H1 (cell line): ENCODE data around the gene CTBP2. TPM values are rescaled to one million over a fixed set of nuclear protein-coding genes. Genes with fewer than 3 reads are reported as not detected.

Experiments used
- CTCF ChIA-PET: fragments of 300-600 bp; sonication (Branson Sonifier 250); formaldehyde crosslinking; loops from one replicate; lab custom pipeline; 2021; ENCODE audit not compliant: partially characterized antibody; lab: Charles Lee
- POLR2A ChIA-PET: fragments of 300-600 bp; sonication (Branson Sonifier 250); formaldehyde crosslinking; loops from one replicate; lab custom pipeline; 2021; ENCODE audit warnings: inconsistent platforms; ENCODE audit not compliant: partially characterized antibody; lab: Charles Lee
- DNase-seq, 2 experiments: peaks; one replicate each; pipeline versions ENCODE4 v3.0.0 to v3.0.0-alpha.2; 2010 to 2022; ENCODE audit warnings: low spot score in 2 of 2, low read depth in 1 of 2, mixed read lengths in 1 of 2
- FAIRE-seq: peaks from 2 replicates; lab custom pipeline; 2011; peaks lifted over from hg19 to GRCh38; lab: Jason Lieb, UNC
- H2AFZ ChIP-seq: 2 replicates; pipeline ENCODE4 v1.8.1; 2012; ENCODE audit warnings: low read length, inconsistent platforms
- H2AK5ac ChIP-seq: 2 replicates; pipeline ENCODE4 v1.6.1; 2013; ENCODE audit warnings: low read depth, low read length
- H2BK120ac ChIP-seq: replicated peaks from 2 replicates; pipeline ENCODE3; 2013; ENCODE audit warnings: low read depth, low read length, inconsistent platforms
- H2BK12ac ChIP-seq: 2 replicates; pipeline ENCODE4 v1.6.1; 2013; ENCODE audit warnings: low read depth, low read length
- H2BK15ac ChIP-seq: 2 replicates; pipeline ENCODE4 v1.6.1; 2013; ENCODE audit warnings: low read length
- H2BK20ac ChIP-seq: 2 replicates; pipeline ENCODE4 v1.6.1; 2013; ENCODE audit warnings: low read length
- H2BK5ac ChIP-seq: 2 replicates; pipeline ENCODE4 v1.6.1; 2013; ENCODE audit warnings: low read depth, low read length
- H3K14ac ChIP-seq: 2 replicates; pipeline ENCODE4 v1.6.1; 2013; ENCODE audit warnings: inconsistent platforms; ENCODE audit not compliant: insufficient read length
- H3K18ac ChIP-seq: 2 replicates; pipeline ENCODE4 v1.6.1; 2013; ENCODE audit warnings: low read length; ENCODE audit errors: extremely low read depth
- H3K23ac ChIP-seq: 2 replicates; pipeline ENCODE4 v1.6.1; 2013; ENCODE audit warnings: inconsistent platforms; ENCODE audit not compliant: insufficient read length
- H3K23me2 ChIP-seq: 2 replicates; pipeline ENCODE4 v1.6.1; 2013; ENCODE audit warnings: low read depth, low read length
- H3K27ac ChIP-seq: 2 replicates; pipeline ENCODE4 v1.6.1; 2011; ENCODE audit warnings: low read depth, low read length, inconsistent platforms
- H3K27me3 ChIP-seq, 4 experiments: replicated peaks in 1 of 4; 1 replicate in 1 of 4; 2 replicates in 3 of 4; pipeline versions ENCODE4 v1.6.1 to v1.8.1; 2011 to 2013; ENCODE audit warnings: low read length in 3 of 4, mild to moderate bottlenecking in 3 of 4, inconsistent platforms in 2 of 4, mixed read lengths in 2 of 4, moderate library complexity in 1 of 4; ENCODE audit not compliant: control insufficient read depth in 3 of 4, insufficient read depth in 3 of 4; ENCODE audit errors: extremely low read depth in 1 of 4
- H3K36me3 ChIP-seq, 4 experiments: 2 replicates each; pipeline versions ENCODE4 v1.6.1 to v1.8.1; 2011 to 2013; ENCODE audit warnings: mild to moderate bottlenecking in 4 of 4, low read length in 3 of 4, moderate library complexity in 2 of 4, control low read depth in 1 of 4, inconsistent platforms in 1 of 4; ENCODE audit not compliant: insufficient read depth in 4 of 4, control insufficient read depth in 2 of 4
- H3K4ac ChIP-seq: replicated peaks from 2 replicates; pipeline ENCODE3; 2013; ENCODE audit warnings: low read length, low read depth, mixed read lengths, inconsistent platforms; ENCODE audit not compliant: insufficient read length
- H3K4me1 ChIP-seq, 4 experiments: replicated peaks in 1 of 4; 1 replicate in 1 of 4; 2 replicates in 3 of 4; pipeline versions ENCODE4 v1.6.1 to v1.8.1; 2011 to 2013; ENCODE audit warnings: low read length in 3 of 4, inconsistent platforms in 2 of 4, mixed read lengths in 1 of 4; ENCODE audit not compliant: insufficient read depth in 4 of 4, control insufficient read depth in 3 of 4
- H3K4me2 ChIP-seq, 2 experiments: 2 replicates each; pipeline versions ENCODE4 v1.6.1 to v1.8.1; 2011 to 2013; ENCODE audit warnings: low read depth in 2 of 2, low read length in 2 of 2, control low read depth in 1 of 2, inconsistent platforms in 1 of 2, mild to moderate bottlenecking in 1 of 2; ENCODE audit not compliant: insufficient read depth in 1 of 2
- H3K4me3 ChIP-seq, 4 experiments: fragments of 200-600, 300-600 bp in 1 of 4; sonication (generic), shearing (Covaris generic), sonication (Bioruptor Twin) in 1 of 4; 2 replicates each; pipeline versions ENCODE4 v1.5.1 to v1.8.1; 2011 to 2016; ENCODE audit warnings: low read length in 4 of 4, low read depth in 3 of 4, control low read depth in 2 of 4, inconsistent platforms in 2 of 4, mild to moderate bottlenecking in 2 of 4, mixed read lengths in 1 of 4, moderate library complexity in 1 of 4; ENCODE audit not compliant: insufficient read depth in 2 of 4; ENCODE audit errors: extremely low read depth in 1 of 4
- H3K56ac ChIP-seq: replicated peaks from 2 replicates; pipeline ENCODE3; 2013; ENCODE audit warnings: low read depth, mild to moderate bottlenecking, mixed read lengths, low read length, inconsistent platforms; ENCODE audit not compliant: insufficient read length
- H3K79me1 ChIP-seq: 2 replicates; pipeline ENCODE4 v1.6.1; 2013; ENCODE audit warnings: low read depth, low read length, control low read depth
- H3K79me2 ChIP-seq, 2 experiments: 2 replicates each; pipeline versions ENCODE4 v1.6.1 to v1.8.1; 2012 to 2013; ENCODE audit warnings: low read length in 2 of 2, mild to moderate bottlenecking in 2 of 2, inconsistent platforms in 1 of 2; ENCODE audit not compliant: insufficient read depth in 2 of 2, control insufficient read depth in 1 of 2
- H3K9ac ChIP-seq, 4 experiments: replicated peaks in 1 of 4; 1 replicate in 1 of 4; 2 replicates in 3 of 4; pipeline versions ENCODE4 v1.6.1 to v1.8.1; 2011 to 2013; ENCODE audit warnings: low read depth in 3 of 4, low read length in 3 of 4, control low read depth in 2 of 4, mild to moderate bottlenecking in 2 of 4, moderate library complexity in 2 of 4, inconsistent platforms in 1 of 4; ENCODE audit errors: extremely low read depth in 1 of 4
- H3K9me3 ChIP-seq, 2 experiments: 2 replicates each; pipeline versions ENCODE4 v1.6.1 to v1.8.1; 2012 to 2013; ENCODE audit warnings: mild to moderate bottlenecking in 2 of 2, moderate library complexity in 2 of 2, control low read depth in 1 of 2, inconsistent platforms in 1 of 2, low read depth in 1 of 2, low read length in 1 of 2, mixed read lengths in 1 of 2; ENCODE audit not compliant: insufficient read depth in 2 of 2
- H4K20me1 ChIP-seq, 2 experiments: replicated peaks in 1 of 2; 2 replicates each; pipeline versions ENCODE3 to v1.8.1; 2011 to 2013; ENCODE audit warnings: inconsistent platforms in 2 of 2, low read length in 2 of 2, mild to moderate bottlenecking in 1 of 2; ENCODE audit not compliant: insufficient read depth in 2 of 2, control insufficient read depth in 1 of 2
- H4K5ac ChIP-seq: 2 replicates; pipeline ENCODE4 v1.6.1; 2013; ENCODE audit warnings: low read length, low read depth, mixed read lengths, inconsistent platforms; ENCODE audit not compliant: insufficient read length
- H4K8ac ChIP-seq: 2 replicates; pipeline ENCODE4 v1.8.0; 2013; ENCODE audit warnings: mild to moderate bottlenecking, moderate library complexity, low read length, inconsistent platforms; ENCODE audit not compliant: insufficient read depth; ENCODE audit errors: extremely low read depth
- H4K91ac ChIP-seq: replicated peaks from 2 replicates; pipeline ENCODE3; 2013; ENCODE audit warnings: low read length, mixed read lengths, inconsistent platforms; ENCODE audit not compliant: insufficient read length
- CHD1 ChIP-seq: IDR thresholded peaks from 2 replicates; pipeline ENCODE4 v1.6.1; 2012; ENCODE audit warnings: low read depth, low read length, improper control_type of control experiment
- CHD2 ChIP-seq: IDR thresholded peaks from 2 replicates; pipeline ENCODE4 v1.6.1; 2012; ENCODE audit warnings: low read length, improper control_type of control experiment
- WGBS, 2 experiments: shearing (Covaris generic) in 1 of 2; methylation state at CpG; one replicate each; pipeline versions ENCODE4 v1.1.6 to v1.1.7; 2013 to 2015; ENCODE audit warnings: low lambda C conversion rate in 2 of 2, mixed read lengths in 2 of 2, inconsistent platforms in 1 of 2, low coverage in 1 of 2, missing lambda C conversion rate in 1 of 2; ENCODE audit not compliant: insufficient replicate concordance in 2 of 2, insufficient coverage in 1 of 2, insufficient read length in 1 of 2; ENCODE audit errors: extremely low coverage in 1 of 2, missing lambda C conversion rate in 1 of 2; 5-methylcytosine and 5-hydroxymethylcytosine counted together
- polyA plus RNA-seq, 7 experiments: library from polyadenylated mRNA; depleted of rRNA in 3 of 7; stranded (reverse) in 5 of 7; unstranded in 2 of 7; fragments of >200 nt in 5 of 7; fragments of 200-250 nt in 2 of 7; gene quantifications; 1 replicate in 5 of 7; 2 replicates in 1 of 7; 4 replicates in 1 of 7; pipeline versions ENCODE4 v1.2.1 to v1.2.3, GENCODE V29; 2011 to 2013; ENCODE audit warnings: missing spikeins in 2 of 7, mixed read lengths in 2 of 7
- total RNA-seq: library from RNA; stranded (reverse); fragmentation: NEBNext Ultra II Directional; extraction: Animal tissue kit (Norgen Biotek cat#: 25700); gene quantifications from 2 replicates; pipeline ENCODE4 v1.2.1, GENCODE V29; 2021

CTBP2 gene
- total and polyA plus RNA-seq, 2 of the 8 experiments (the other 6 are each of a cell fraction or from before 2014, with no cell fraction given), result 208 to 221 TPM

GRCh38 chr10:125156196-125156595 lies 4.2 kb downstream of the CTBP2 start:
- Histone ChIP-seq H3K9me3 (no peaks in the 10 kb centered on the region), H4K91ac (no peak overlapping the region), H3K23ac (no peak overlapping the region), H3K36me3 (peaks cover 0 to 8% (median 2%) of the 10 kb centered on the region in 4 experiments; a peak in 4 of 8 replicates), H3K4me2 (peak overlapping the region; percentile 79 to 84), H2BK120ac (no peak overlapping the region), H4K5ac (no peak overlapping the region), H2BK15ac (no peak overlapping the region), H2AK5ac (peak overlapping the region; percentile 47; the same call in 1 of the 2 replicates), H3K27me3 (no peaks in the 10 kb centered on the region), H2AFZ (no peak overlapping the region), H4K8ac (no peak overlapping the region), H3K4me1 (peaks cover 10 to 29% (median 22%) of the 10 kb centered on the region in 4 experiments), H3K4ac (no peak overlapping the region), H3K14ac (no peak overlapping the region), H3K23me2 (peaks cover 7% of the 10 kb centered on the region), H3K18ac (no peak overlapping the region; the same call in 1 of the 2 replicates), H2BK12ac (peak overlapping the region; percentile 77; the same call in 1 of the 2 replicates), H3K4me3 (peak overlapping the region; percentile 32 to 95 (median 60); a peak in 5 of 8 replicates), H3K9ac (peak overlapping the region in 1 of 4 experiments; percentile 35; a peak in 1 of 7 replicates), H4K20me1 (peaks cover 2 to 10% of the 10 kb centered on the region in 2 experiments), H3K79me1 (peaks cover 2% of the 10 kb centered on the region), H3K27ac (no peak overlapping the region), H2BK20ac (no peak overlapping the region; the same call in 1 of the 2 replicates), H3K56ac (no peak overlapping the region), H3K79me2 (peaks cover 50 to 85% of the 10 kb centered on the region in 2 experiments), H2BK5ac (peak overlapping the region; percentile 89)
- no peak for FAIRE-seq
- 24% methylated on average over 3 of the region's 3 CpGs; no CpG with 5 or more reads in 1 of the 2 experiments for WGBS, 2 experiments
- CTCF ChIA-PET, result interaction anchor here (1.2 to 2.3 kb wide), 3 partner anchors 108 to 187 kb away, joined by 3 to 9 read pairs (median 4); no protein-coding TSS in a partner anchor
- no peak for DNase-seq
- POLR2A ChIA-PET, result interaction anchor here (0.7 to 3.0 kb wide), 4 partner anchors 8 to 76 kb away, joined by 3 to 13 read pairs (median 4); no protein-coding TSS in a partner anchor
- TF ChIP-seq CHD1, result peak; percentile 47
- TF ChIP-seq CHD2, result no peak
